Left forelimb (tissue), 1 donor: Measurements from ENCODE around the gene SEMA7A.
"Not testable (repeated sequence)": the region's sequence is repeated elsewhere in the genome, so short reads cannot be mapped to it uniquely, and the experiment has no call there.

Source experiments
- DNase-seq: peaks from one replicate; pipeline ENCODE4 v3.0.0-alpha.2; 2018; ENCODE audit warnings: low spot score

The SEMA7A gene

DNA sequence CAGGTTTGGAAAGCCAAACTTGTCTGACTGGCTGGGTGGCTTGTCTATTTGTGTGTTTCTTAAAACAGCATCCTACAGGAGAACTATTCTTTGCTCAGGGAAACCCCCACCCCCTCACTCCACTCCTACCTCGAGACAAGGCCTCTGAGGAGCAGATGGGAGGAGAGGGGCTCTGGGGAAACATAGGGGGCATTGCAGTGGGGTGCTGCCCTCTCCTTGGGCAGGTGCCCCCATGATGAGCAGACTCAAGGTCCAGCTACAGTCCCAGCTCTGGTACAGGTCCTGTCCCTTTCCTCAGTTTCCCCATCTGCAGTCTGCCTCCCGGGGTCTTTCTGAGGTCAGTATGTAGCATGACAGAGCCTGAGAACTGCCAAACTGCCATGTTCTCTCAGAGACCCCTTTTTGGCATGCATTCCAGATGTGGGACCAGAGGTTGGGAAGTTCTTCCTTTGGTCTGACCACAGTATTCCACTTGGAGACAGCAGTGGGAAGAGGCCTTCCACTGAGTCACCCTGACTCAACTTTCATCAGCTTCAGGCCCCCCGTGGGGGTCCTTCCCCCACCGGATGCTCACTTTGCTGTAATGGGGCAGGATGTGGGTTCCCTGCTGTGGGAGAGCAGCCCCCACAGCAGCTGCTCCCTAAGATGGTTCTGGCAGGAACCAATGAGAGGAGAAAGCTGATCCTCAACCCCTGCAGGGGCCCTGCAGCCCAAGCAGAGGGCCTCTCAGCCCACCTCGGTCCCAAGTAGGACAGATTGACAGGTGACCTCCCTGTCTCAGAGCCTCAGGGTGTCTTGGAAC, 34.0 kb downstream of the SEMA7A start:
- no peak for DNase-seq

DNA sequence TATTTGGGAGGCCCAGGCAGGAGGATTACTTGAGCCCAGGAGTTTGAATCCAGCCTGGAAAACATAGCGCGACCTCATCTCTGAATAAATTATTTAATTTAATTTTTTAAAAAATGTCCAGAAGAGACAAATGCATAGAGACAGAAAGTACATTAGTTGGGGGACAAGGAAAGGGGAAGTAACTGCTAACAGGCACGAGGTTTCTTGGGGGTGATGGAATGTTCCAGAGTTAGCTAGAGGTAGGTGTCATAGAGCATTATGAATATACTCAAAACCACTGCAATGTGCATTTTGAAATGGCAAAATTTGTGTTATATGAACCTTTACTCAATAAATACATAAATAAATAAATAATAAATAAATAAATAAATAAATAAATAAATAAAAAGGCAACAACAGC, 34.7 kb downstream of the SEMA7A start:
- no peak for DNase-seq

DNA sequence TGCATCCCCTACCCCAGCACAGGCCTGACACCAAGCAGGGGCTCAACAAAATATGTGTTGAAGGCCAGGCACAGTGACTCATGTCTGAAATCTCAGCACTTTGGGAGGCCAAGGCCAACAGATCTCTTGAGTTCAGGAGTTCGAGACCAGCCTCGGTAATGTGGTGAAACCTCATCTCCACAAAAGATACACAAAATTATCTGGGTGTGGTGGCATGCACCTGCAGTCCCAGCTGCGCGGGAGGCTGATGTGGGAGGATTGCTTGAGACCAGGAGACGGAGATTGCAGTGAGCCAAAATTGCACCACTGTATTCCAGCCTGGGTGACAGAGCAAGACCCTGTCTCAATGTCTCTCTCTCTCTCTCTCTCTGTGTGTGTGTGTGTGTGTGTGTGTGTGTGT, 35.6 kb downstream of the SEMA7A start:
- no peak for DNase-seq

DNA sequence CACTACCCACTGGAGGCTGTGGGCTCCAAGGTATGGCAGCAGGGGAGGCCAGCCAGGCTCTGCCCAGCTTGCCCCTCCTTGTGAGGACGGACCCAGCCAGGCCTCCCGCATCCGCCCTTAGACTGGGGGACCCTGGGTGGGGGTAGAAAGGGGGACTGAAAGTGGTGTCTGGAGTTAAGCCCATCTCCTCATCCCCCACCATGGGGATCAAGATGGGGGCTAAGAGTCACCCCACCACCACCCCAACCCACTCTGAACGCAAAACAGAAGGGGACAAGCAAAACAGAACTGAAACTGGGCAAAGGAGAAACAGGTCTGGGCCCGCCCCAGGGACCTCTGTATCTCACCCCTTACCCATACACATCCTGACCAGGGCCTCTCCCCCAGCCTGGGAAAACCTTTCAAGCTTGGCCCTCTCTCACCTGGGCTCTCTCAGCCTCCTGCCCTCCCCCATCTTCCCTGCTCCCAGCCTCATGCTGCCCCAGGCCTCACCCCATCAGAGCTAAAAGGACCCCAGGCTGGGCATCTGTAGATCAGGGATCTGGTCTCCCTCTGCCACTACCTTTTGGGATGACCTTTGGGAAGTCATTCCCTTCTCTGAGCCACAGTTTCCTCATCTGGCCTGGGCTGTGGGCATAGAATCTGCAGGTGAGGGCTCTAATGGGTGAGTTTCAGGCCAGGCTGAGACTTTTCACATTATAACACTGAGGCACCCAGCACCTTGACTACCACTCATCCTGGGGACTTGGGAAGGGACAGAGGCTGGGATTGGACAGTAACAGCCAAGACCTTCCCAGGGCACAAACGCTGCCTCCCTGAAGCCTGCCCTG, 36.3 kb downstream of the SEMA7A start:
- no peak for DNase-seq

DNA sequence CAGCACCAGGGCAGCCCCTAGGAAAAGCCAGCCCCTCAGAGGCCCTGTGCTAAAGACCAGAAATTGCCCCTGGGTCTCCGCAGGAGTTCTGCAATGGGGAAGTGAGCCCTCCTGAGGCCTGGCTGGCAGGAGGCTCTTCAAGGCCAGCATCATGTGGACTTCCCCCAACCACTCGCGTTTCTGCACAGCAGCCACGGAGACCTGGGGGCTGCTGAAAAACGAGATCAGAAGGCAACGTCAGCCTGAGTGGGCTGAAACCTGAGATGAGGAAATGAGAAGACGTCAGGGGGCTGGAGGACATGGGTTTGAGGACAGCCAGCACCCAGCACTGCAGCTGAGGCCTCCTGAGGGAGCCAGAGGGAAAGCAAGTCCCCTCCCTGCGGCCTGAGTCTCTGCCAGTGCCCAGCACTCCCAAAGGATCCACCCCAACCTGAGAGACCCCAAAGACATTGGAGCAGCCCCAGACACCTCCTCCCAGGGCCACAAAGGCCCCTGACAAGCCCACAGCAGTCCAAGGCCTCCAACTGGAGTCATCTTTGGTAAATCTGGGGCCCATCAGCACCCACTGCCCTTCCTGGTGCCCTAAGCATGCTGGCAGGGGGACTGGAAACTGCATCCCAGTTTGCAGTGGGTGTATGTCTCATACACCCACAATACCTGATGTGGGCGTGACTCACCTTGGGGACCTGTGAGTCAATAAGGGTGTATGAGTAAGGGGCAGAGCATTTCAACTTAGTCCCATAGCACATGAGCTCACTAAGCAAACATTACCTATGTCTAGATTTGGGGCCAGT, 37.1 kb downstream of the SEMA7A start:
- DNase-seq: no peak

DNA sequence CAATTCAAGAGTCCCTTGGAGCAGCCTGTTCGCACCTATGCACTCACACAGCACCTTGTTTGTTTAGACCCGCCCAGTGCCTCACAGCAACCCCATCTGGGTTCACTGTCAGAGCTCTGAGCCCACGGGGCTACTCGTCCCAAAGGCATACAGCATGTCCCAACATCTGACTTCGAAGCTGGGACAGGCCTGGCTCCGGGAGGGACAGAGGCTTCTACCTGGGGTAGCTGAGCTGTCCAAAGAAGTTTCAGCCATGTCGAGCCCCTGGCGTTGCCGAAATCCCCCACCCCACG, 37.7 kb downstream of the SEMA7A start:
- DNase-seq: no peak

DNA sequence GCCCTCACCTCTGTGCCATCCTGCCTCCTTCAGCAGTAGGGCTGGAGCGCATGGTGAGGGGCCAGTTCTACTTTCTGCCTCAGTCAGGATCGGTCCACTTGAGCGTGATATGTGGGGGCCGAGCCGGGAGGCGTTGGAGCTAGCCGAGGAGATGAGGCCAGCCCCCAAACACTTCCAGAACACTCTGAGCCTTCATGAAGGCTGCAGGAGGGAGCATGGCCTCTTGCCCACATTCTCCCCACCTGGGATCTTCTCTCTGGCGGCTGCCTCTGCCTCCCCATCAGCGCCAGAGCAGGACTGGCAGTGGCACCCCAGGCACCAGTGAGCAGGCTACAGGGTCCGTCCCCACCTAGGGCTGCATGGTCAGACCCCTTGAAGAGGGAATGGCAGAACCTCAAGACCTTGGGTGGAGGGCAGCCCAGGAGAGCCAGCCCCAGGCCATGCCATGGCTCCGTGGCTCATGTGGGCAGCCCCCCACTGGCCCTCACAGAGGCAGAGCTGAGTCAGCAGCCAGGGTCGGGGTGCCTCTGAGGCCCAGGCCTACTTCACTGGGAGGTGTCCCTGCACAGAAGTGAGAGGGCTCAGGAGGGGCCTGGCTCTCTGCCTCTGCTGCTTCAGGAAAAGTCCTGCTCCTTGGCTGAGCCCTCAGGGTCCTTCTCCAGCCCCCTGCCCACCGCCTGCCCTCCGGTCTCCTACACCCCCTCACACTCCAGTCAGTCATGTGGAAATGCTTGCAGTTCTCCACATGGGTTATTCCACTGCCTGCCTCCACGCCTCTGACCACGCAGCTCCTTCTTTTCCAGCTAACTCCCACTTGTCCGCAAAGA, 38.2 kb downstream of the SEMA7A start:
- no peak for DNase-seq

DNA sequence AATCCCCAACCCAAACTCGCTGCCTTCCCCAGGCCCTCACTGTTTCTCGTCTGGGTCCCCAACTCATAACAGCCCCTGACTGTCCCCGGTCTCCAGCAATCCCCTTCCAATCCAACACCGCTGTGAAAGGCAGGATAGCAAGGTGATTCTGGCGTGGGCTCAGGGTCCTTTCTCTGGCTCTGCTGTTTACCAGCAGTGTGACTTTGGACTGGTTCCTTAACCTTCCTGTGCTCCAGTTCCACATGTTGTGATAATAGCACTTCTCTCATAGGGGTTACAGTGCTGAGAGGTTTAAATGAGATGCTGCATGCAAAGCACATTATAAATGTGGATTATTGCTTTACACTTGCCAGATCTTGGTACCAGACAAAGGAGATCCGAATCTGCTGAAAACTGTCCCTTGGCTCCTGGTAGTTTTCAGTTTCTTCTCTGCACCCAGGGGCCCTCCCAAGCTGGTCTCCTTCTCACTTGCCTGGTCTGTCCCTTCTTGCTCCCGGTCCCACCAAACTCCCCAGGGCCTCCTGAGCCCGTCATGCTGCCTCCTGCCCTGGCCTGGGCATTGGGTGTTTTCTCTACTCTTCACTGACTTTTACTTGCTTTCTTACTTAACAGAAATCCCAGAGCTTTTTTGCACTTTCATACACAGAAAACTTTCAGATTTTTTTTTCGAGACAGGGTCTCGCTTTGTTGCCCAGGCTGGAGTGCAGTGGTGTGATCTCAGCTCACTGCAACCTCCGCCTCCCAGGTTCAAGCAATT, 39.5 kb downstream of the SEMA7A start:
- DNase-seq: no peak

DNA sequence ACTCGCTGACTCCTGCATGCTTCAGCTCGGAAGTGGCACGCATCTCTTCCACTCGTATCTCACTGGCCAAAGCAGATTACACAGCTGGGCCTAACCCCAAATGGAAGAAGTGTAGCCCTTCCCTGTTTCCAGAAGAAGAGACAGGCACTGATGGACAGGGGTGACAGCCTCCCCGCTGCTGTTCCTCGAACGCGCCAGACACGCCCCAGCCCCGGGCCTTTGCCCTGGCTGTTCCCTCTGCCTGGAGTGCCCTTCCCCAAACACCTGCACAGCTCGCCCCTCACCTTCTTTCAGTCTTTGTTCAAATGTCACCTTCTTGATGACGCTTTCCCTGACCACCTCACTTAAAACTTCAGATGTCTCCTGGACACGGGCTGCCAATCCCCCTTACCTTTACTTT, 40.3 kb downstream of the SEMA7A start:
- no peak for DNase-seq

DNA sequence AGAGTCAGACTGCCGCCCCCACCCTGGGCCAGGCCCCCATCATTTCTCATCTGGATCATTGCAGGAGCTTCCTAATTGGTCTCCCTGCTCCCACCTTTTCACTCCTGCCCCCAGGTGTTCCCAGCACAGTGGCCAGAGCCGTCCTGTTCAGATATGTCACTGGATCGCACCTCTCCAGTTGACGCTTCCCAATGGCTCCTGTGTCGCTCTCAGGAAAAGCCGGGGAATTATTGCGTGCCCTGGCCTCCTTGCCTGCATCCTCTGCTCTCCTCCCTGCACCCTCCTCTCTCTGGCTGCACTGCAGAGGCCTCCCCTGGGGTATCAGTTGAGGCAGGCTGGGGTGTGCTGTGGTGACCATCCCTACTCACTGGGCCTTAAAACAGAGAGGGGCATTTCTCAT, 40.9 kb downstream of the SEMA7A start:
- DNase-seq: no peak

DNA sequence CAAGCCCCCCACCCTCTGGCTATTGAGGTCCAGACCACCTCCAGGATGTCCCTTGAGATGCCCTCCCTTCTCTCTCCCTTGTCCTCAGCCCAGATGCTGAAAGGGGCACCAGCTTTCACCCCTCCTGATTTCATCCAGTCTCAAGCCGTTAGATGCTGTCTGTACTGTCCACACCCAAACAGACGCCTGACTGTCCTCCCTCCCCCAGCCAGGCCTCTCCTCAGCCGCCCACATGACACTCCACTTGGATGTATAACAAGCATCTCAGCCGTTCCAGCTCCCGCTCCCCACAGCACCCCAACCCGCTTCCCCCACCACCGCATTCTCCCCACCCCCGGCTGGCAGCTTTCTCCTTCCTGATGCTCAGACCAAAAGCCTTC, 41.3 kb downstream of the SEMA7A start:
- peak; percentile 80 for DNase-seq

DNA sequence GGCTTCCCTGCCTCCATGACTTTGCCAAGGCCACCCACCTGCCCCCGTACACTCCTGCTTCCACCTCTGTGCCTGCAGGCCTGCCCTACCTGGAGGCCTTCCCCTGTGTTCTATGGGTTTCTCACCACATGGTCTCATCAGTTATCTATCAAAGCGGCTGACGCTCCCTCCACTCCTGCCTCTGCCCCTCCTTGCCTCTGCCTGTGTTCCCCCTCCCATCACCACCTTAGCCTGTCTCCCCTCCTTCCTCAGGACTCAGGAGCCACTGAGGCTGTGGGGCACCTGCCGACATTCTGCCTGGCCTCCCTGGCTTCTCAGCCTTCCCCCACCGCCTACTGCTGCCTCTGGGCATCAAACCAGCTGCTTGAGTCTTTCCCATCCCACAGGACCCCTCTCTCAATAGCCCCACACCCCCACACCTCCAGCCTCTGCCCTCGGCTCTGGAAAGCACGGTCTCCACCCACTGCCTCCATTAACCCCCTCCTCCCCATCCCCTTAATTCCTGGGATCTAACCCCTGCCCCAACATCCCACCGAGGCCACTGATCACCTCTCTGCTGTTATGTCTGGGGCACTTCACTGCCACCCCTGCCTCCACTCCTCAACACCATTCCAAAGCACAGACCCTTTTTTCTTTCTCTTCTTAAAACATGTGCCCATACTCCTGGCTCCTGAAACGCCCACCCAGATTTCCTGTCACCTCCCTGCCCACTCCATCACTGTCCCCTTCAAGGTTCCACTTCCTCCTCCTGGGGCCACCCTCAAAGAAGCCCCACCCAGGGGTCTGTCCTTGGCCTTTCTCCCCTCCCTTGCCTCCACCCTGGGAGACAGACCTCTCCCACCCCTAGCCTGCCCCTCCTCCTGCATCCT, 41.9 kb downstream of the SEMA7A start:
- DNase-seq: no peak

DNA sequence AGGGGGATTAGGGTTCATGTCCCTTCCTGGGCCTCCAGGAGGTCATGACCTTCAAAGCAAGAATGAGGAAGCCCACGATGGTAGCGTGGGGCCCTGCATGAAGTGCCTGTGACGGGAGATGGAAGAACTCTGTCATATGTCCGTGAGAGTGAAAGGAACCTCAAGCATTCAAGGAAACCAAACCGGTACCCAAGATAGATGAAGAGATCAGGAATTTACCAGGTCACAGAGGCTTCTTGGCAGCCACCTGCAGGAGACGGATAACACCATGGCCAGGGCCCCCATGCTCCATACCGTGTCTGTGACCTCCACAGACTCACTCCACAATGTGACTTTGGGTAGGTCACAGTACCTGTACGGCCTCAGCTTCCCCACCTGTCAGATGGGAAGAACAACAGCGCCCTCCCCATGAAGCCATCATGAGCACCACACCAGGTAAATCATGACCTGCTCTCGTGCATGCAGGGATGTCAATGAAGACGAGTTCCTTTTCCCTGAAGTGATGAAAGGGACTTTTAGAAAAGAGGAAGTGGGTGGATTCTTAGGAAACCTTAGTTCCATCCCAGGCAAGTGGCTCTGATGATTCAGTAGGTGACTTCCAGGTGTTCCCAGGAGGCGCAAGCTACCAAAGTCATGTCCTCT, 43.0 kb downstream of the SEMA7A start:
- no peak for DNase-seq

DNA sequence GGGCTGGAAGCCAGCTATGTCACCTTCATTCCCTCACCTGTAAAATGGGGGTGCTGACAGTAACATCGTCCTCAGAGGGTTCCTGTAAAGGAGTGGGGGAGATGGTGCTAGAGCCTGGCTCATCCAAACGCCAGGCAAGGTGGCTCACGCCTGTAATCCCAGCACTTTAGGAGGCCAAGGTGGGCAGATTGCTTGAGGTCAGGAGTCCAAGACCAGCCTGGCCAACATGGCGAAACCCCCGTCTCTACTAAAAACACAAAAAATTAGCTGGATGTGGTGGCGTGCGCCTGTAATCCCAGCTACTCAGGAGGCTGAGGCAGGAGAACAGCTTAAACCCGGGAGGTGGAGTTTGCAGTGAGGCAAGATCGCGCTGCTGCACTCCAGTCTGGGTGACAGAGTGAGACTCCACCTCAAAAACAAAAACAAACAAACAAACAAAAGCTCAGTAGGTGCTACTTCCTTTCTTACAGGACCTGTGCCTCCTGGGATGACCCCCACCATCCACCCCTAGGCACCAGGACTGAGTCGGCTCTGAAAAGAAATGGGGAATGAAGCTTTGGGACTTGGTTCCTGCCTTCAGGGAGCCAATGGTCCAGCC, 43.6 kb downstream of the SEMA7A start:
- DNase-seq: not testable (repeated sequence)

DNA sequence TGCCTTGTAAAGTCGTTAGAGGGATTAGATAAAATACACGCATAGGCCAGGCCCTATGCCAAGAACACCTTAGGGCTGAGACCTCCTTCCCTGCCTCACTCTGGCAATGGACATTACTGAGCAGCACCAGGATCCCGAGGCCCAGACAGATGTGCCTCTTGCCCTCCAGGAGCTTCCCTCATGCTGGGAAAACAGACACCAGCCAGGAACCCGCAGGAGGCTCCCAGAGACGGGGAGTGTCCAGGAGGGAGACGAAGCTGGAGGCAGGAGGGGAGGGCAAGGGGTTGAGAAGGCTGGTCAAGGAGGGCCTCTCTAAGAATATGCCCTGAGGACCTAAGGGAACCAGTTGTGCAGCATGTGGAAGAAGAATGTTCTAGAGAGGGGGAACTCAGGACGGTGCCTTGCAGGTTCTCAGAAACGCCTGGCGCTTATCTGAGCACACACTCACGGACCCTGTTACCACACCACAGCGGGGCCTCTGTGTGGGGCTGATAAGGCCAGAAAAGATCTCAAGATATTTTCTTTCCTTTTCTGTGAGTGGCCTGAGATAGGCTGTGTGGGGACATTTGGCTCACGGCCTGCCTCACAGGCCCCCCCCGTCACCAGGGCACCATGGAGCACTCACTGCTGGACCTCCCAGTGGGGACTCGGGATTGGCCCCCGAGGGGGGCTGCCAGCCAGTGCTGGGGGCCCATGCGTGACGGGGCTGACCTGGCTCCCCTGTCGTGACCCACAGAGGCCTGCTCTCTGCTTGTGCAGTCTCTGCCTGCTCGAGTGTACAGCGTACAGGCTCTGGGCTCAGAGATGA, 44.3 kb downstream of the SEMA7A start:
- DNase-seq: no peak

DNA sequence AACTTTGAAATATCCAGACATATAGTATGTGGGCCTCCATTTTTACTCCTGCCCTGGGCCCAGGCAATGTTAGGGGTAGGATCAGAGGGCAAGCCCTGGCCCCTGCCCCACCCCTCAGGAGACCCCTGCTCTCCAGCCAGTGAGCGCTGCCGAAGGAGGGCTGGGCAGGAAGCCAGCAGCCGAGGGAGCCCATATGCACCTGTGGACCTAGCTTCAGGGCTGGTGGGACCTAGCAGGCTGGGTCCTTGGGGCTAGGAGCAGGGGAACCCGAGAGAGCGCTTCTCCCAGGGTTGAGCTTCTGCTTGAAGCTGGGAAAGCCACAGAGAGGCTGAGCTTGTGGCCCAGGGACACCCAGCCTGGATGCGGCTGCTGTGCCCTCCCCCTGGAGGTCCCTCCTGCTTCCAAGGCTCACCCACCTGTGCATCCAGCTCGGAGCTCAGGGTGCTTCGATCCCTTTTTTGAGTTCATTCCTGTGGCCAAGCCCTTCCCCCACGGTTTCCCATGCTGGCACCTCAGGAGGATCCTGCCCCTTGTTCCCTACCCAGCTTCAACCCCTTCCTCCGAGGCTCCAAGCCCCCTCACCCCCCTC, 45.3 kb downstream of the SEMA7A start:
- no peak for DNase-seq

DNA sequence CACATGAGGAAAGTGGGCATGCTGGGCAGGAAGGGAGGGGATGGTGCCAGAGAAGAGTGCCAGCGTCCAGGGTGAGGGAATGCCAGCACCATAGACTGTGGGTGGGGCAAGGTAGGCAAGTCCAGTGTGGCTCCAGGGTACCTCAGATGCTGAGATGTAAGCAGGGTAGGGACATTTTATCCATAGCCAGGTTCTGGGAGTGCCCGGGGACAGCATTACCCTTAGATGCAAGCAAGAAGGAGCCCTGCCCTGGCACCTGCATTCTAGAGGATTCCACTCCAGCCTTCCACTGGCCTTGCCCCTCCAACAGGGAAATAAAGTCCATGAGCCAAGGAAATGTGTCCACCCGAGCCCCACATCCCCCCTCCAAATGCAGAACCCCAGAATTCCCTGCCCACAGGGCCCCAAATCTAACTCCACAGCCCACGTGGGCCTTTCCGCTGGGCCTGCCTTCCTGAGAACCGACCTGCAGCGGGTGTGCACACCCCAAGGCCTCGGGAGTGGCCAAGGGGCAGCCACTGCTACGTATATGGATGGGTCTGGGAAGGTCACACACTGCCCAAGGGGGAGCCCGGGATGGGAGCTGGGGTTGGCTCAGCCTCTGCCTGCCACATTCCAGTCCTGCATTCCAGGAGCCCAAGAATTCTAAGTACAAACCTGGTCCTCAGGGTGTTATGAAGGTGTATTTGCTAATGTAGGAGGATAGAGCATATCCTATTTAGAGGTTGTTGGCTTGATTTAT, 46.0 kb downstream of the SEMA7A start:
- no peak for DNase-seq
